Measurements from ENCODE around the gene STOX1.
"Not testable (repeated sequence)": the region's sequence is repeated elsewhere in the genome, so short reads cannot be mapped to it uniquely, and the experiment has no call there.

STOX1 gene

DNA sequence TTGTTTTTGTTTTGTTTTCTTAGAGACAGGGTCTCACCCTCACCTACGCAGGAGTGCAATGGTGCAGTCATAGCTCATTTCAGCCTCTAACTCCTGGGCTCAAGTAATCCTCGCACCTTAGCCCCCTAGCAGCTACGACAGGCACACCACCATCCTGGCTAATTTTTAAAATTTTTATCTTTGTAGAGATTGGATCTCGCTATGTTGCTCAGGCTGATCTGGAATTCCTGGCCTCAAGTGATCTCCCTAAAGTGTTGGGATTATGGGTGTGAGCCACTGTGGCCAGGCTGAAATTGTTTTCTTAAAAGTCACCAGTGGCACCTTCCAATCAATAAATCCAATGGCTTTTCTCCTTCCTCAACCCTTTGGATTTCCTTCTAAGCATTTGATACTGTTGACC lies 52.9 kb downstream of the STOX1 start:
- no peak for DNase-seq (ENCODE audit: low read depth)

DNA sequence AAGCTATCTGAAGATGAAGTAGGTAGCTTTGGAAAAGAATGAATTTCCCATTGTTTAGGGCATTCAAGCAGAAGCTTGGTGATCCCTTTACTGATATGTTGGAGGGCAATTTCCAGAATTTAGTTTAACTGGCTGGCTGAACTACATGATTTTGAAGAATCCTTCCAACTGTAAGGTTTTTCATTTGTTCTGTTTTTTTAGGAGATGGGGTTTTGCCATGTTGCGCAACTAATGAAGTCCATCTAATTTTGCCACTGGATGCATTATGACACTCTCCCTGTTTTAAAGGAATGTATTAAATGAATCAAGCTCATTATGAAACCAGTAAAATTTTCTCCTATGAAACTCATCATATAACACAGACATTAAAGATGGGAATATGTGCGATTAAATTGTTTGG lies 67.7 kb downstream of the STOX1 start:
- no peak for DNase-seq (ENCODE audit: low read depth)

DNA sequence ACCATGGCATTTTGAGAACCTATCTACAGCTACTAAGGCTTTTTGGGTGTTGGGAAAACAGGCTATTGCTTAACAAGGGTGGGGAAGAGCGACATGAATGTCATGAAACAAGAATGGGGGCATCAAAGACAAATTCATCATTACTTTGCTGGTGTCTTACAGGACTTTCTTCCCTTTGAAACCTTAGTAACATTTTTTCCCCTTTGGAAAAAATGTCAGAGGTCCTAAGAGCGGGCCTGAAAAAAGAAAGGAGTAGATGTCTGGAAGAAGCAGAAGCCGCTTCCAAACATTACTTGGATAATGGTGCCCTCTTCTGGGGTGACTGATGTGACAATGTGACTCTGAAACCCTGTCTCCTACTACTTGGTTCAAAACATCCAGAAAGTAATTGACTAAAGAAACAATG lies 70.0 kb downstream of the STOX1 start:
- no peak for DNase-seq (ENCODE audit: low read depth)

DNA sequence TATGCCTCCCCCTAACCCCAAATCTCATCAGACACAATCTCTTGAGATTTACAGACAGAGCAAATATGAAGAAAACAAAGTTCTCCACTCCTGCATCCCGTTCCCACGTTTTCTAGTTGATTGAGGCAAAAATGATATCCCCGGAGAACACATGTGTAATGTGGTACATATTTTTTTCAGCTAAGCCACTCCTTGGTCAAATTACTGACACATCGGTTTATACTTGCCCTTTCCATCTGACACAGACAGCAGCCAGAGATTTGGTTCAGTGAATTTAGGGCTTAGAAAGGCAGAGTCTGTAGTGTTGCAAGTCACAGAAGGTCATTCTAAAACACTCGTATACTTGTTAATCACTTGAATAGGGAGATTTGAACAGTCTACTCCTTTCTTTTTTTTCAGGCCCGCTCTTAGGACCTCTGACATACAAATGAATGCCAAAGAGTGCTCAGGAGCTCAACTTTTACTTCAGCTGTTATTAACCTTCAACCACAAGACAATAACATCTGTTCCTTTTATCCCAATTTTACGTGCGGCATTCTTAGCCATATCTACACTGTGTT lies 71.9 kb downstream of the STOX1 start:
- DNase-seq (ENCODE audit: low read depth) = no peak

DNA sequence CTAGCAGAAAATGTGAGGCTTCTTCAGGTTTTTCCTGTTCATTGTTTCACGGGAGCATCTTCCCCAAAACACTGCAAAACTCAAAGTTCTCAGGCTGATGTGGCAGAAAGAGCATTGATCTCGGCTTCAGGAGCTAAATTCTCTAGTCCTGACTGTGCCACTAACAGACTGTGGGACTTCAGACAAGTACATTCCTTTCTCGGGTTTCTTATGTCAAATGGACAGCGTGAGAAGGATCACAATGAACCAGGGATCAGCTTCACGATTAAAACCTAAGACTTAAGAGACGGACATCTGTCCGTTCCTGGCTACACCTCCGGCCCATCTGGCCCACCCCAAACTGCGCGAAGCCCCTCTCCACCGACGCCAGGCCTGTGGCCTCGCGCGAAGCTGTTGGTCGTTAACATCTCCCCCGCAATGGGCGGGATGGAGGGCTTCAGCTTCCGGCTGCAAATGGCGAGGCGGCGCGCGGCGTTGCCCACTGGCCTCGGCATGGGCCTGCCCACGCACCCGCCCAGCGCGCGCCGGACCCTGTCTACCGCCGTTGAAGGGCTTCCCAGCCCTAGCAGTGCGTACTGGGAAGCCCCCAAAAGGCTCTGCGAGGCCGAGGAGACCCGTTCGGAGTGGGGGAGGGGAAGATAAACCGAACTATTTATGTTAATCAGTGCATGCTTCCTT lies 73.2 kb downstream of the STOX1 start:
- DNase-seq (ENCODE audit: low read depth) = peak; percentile 46

DNA sequence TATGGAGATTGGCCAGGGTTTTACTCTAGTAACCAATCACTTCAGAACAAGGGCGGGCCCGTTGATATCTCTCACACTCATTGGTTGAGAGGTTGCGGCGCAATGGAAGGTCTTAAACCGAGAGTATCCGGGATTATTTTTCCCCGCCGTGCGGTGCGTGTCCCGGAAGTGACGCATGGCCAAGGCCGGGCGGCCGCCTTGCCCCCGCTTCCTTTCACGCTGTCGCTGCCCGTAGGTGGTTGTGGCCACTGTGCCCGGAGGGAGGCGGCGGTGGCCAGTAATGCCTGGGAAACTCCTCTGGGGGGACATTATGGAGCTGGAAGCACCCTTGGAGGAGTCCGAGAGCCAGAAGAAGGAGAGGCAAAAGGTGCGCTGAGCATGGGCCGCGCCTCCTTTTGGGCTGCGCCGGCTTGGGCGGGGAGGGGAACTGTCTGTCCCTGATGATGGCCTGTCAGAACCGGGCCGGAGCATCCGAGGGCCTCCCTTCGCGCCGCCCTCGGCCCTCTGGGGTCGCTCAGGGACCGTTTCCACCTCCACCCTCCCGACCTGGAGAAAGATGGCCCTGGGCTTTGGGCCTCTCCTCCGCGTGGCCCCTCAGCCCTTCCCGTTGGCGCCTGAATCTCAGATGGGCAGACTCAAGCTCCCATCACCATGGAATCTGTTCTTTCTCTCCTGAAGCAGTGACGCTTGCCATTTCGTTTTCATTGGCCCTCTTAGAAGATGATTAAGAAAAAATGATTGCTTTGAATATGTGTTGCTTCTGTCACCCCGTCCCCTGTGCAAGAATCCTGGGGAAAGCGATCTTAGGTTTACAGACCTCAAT lies 74.0 kb downstream of the STOX1 start, which contains the start of gene DDX50:
DDX50 (plus strand) TSS at position 211 of the 823 bp plus-strand sequence; CDS start at position 281, 70 bp downstream.
- DNase-seq (ENCODE audit: low read depth) = peak; percentile 91

DNA sequence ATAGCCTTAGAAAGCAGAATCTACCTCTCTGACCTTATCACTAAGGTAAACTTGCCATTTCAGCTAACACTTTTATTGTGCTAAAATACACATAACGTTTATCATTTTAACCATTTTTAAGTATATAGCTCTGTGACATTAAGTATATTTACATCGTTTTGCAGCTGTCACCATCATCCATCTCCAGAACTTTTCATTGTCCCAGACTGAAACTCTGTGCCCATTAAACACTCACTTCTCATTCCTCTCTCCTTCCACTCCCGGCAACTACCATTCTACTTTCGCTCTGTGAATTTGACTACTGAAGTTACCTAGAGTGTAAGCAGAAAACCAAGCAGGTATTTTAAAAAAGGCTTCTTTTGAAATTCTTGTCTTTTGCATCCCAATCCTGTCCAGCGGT lies 75.1 kb downstream of the STOX1 start:
- DNase-seq (ENCODE audit: low read depth) = no peak

DNA sequence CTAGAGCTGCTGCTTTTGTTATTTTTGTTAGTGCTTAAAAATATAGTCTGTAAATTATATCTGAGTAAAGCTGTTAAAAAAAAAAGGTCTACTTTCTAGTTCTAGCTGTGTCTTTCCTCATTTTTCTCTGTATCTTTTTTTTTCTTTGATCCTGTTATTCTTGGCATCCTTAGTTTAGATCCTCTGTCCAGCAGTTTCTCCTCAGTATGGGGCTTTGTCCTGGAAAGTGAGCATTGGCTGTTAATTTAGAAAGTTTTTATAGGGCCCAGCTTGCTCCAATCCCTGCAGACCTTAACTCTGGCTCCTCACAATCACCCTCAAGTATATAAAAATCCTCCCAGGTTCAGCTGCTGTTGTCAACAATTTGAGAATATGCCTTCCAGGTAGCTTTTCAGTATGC lies 97.3 kb downstream of the STOX1 start:
- DNase-seq (ENCODE audit: low read depth) = no peak

DNA sequence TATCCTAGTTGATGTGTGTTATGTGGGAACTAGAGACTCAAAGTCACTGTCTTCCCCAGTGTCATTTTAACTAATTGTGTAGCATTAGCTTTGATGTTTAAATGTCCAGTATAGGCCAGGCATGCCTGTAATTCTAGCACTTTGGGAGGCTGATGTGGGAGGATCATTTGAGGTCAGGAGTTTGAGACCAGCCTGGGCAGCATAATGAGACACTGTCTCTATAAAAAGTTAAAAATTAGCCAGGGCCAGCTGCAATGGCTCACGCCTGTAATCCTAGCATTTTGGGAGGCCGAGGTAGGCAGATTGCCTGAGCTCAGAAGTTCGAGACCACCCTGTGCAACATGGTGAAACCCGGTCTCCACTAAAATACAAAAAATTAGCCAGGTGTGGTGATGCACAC lies 98.2 kb downstream of the STOX1 start:
- DNase-seq (ENCODE audit: low read depth) = no peak

DNA sequence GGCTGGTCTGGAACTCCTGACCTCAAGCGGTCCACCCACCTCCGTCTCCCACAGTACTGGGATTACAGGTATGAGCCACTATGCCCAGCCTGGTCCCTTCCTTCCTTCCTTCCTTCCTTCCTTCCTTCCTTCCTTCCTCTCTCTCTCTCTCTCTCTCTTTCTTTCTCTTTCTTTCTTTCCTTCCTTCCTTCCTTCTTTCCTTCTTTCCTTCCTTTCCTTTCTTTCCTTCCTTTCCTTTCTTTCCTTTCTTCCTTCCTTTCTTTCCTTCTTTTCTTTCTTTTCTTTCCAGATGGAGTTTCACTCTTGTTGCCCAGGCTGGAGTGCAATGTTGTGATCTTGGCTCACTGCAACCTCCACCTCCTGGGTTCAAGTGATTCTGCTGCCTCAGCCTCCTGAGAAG lies 101.8 kb downstream of the STOX1 start:
- DNase-seq (ENCODE audit: low read depth) = not testable (repeated sequence)

DNA sequence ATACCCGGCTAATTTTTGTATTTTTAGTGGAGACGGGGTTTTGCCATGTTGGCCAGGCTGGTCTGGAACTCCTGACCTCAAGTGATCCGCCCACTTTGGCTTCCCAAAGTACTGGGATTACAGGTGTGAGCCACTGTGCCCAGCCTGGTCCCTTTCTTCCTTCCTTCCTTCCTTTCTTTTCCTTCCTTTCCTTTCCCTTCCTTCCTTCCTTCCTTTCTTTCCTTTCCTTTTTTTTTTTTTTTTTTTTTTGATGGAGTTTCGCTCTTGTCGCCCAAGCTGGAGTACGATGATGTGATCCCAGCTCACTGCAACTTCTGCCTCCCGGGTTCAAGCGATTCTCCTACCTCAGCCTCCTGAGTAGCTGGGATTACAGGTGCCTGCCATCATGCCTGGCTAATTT lies 102.6 kb downstream of the STOX1 start:
- DNase-seq (ENCODE audit: low read depth) = not testable (repeated sequence)

DNA sequence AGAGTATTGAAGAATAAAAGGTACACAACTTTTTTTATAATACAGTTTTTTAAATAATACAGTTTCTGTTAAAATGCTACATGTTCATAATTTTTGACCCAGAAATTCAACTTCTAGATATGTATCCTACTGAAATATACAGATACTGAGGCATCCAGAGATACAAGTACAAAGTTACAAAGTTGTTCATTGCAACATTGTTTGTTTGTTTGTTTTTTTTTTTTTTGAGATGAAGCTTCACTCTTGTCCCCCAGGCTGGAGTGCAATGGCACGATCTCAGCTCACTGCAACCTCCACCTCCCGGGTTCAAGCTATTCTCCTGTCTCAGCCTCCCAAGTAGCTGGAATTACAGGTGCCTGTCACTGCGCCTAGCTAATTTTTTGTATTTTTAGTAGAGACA lies 105.5 kb downstream of the STOX1 start:
- not testable (repeated sequence) for DNase-seq (ENCODE audit: low read depth)

DNA sequence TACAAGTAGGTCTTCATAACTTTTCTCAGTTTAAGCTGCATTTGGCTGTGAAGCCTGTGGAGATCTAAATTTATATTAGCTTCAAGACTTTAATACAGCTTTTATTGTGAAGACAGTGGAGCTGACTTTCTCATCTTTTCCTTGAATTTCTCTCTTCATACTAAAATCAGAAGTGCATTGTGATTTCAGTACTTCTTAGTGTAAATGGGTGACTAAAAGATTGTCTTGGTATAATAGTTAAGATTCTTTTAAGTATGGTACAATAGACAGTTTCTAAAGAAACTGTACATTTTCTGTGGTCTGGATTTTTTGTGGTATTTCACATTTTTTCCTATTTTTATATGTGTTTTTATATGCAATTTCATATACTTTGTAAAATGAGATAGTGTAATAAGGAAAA lies 107.7 kb downstream of the STOX1 start:
- no peak for DNase-seq (ENCODE audit: low read depth)

DNA sequence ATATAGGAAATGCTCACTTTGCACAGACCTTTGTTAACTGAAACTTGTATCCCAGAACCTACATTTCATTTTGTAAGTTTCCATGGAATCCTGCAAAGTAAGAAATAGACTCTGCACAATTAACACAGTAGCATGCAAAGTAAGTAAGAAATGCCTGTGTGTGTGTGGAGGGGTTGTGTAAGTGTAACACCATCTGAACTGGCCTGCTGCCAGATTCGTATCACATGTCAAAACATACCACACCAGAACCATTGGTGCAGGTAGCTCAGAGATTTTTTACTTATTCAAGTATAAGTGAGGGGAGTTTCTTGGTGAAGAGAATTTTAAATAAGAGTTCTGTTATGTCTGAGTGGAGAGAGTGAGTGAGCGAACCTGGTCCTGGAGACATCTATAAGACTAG lies 110.8 kb downstream of the STOX1 start:
- no peak for DNase-seq (ENCODE audit: low read depth)

DNA sequence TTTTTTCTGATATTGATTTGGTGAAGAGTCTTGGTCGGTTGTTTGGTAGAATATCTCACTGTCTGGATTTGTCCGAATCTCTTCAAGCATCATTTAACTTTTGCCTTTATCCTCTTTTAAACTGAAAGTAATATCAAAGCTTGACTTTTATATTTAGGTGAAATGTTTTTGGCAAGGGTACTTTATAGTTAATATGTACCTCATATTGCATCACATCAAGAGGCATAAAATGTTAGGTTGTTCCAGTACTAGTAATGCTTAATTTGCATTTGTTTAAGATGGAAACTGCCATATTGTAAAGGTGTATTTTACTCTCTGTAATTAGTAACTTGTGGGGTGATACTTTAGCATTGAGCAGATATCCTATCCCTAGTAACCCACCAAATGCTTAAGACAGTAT lies 111.6 kb downstream of the STOX1 start:
- DNase-seq (ENCODE audit: low read depth) = no peak

DNA sequence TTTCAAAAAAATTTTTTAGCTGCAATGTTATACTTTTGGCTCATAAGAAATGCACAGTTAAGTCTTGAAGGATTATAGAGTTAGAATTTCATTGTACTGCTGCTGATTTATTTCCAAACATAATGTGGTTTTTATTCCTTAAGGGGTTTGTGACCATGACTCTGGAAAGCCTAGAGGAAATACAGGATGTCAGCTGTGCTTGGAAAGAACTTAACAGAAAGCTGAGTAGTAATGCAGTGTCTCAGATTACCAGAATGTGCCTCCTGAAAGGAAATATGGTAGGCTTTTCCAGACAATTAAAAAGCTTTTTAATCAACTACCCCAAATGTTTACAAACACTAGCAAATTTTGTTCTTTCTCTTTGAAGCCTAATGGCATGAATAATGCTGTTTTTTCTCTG lies 113.6 kb downstream of the STOX1 start:
- DNase-seq (ENCODE audit: low read depth) = not testable (repeated sequence)

Data from stimulated activated CD8-positive, alpha-beta memory T cell treated with anti-CD3 and anti-CD28 coated beads, Interleukin-7, amount 100 ng/mL, for 24 hours (primary cell).